LNCaP clone FGC (cell line): ENCODE measurements around the gene RASSF8.

Source experiments
- DNase-seq: peaks from one replicate; pipeline ENCODE4 v3.0.0-alpha.2; 2011; ENCODE audit warnings: low read depth
- H3K4me3 ChIP-seq: 2 replicates; pipeline ENCODE4 v1.5.1; 2011; ENCODE audit warnings: mild to moderate bottlenecking, low read depth, low read length, control low read depth
- CTCF ChIP-seq: IDR thresholded peaks from 2 replicates; pipeline ENCODE4 v1.5.1; 2012; ENCODE audit warnings: mild to moderate bottlenecking; ENCODE audit not compliant: control insufficient read depth, insufficient read depth; ENCODE audit errors: extremely low read depth

The RASSF8 gene

DNA sequence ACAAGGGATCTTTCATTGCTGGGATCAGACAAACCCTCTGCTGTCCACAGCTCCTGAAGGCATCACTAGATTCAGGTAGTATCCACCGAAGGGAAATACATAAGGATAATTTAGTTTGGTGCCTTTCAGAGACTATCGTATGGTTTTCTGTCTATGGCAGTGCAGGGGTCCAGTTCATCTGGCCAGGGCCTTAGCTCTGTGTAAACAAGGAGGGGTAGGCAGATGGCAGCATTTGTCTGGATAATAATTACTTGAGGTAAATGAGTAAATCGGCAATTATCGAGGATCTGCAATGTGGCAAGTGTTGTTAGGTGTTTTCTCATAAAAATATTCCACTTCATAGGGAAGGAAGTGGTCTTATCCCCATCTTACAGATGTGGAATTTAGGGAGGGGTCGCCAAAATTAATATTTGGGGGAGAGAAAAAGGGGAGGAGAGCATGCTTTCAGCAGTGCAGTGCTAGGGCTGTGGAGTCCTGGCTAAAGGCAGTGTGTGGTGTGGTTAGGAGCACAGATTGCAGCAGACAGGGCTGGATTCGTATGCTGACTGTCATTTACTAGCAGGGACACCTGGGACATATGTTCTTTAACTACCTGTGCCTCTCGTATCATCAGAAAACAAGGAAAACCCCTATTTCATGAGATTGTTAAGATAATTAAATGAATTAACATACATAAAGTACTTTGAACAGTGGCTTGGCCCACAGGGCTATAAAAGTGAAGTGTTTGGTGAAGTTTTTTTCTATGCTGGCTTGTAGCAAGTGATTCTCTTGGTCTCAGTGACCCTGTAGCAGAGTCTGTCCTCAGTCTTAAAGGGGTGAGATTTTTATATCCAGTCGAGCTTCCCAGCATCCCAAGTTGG, 27.1 kb downstream of the RASSF8 start:
- no peak for TF ChIP-seq CTCF
- H3K4me3 ChIP-seq: no peak overlapping the region
- no peak for DNase-seq

DNA sequence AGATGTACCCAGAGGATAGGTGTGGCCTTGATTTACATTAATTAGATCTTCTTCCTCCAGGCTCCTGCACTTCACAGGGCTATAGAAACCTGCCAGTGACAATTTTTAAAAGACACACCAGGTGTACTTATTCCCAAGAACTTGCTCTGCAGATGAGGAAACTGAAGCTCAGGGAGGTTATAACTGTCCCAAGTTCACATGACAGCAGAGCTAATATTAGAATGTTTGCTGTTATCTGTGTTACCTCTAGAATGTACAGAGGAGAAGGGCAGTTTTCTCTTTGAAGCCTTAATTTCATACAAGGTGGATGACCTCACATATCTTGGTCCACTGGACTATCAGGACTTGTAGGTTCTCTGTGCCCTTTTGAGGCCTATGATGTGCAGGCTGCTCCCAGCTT, 27.7 kb downstream of the RASSF8 start:
- TF ChIP-seq CTCF: no peak
- H3K4me3 ChIP-seq: no peak overlapping the region
- DNase-seq: no peak

GRCh38 chr12:25988505-25988904, 30.0 kb downstream of the RASSF8 start:
- no peak for TF ChIP-seq CTCF
- DNase-seq: no peak
- no peak overlapping the region for H3K4me3 ChIP-seq

DNA sequence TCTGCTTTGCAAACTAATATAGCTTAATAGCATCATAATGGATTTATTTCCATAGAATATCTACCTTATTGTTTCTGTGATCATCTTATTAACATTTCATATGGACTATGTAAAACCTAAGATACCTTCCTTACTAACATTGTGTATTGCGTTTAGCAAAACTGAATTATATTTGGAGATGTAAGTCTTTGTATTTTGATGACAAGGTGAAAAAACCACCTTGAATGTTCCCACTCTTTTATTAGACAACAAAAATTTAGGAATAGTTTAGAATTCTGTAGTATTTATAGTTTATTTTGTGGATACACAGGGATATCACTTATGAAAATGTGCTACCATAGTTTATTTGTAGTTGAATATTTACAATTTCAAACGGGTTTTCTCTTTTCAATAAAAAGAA, 32.0 kb downstream of the RASSF8 start:
- no peak overlapping the region for H3K4me3 ChIP-seq
- no peak for TF ChIP-seq CTCF
- no peak for DNase-seq

DNA sequence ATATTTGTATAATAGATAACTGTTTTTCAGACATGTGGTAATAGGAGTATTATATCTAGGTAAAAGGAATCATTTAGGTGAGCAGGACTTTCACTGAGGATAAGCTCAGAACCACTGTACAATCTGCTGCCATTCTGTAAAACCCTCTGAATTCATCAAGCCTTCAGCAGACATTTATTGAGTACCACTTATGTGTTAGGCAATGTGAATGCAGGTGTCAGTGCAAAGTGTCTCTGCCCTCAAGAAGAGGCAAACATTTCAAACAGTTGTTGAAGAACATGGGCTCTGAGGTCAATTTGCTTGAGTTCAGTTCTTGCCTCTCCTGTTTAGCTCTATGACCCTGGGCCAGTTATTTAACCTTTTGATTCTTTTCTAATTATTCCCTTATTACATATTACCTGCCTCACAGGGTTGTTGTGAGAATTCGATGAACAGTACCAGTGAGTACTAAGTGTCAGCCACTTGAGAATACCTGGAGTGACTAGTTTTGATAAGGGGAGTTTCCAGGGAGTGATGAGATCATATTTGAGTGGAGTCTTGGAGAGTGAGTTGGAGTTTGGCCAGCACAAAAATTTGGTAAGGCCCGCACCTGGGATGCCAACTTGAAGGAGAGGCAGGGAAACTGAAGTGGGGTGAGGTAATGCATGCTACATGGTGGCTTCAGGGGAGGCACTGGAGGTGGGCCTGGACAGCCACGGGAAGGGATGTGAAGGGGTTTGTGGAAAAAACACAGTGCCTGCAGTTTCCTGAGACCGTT, 33.7 kb downstream of the RASSF8 start:
- H3K4me3 ChIP-seq: no peak overlapping the region
- no peak for TF ChIP-seq CTCF
- DNase-seq: no peak

GRCh38 chr12:25993901-25994651, 35.6 kb downstream of the RASSF8 start:
- no peak for TF ChIP-seq CTCF
- no peak for DNase-seq
- H3K4me3 ChIP-seq: no peak overlapping the region
